ENCODE data around the gene CD22.

The CD22 gene

GRCh38 chr19:35314031-35314430 lies 15.0 kb upstream of the CD22 start:
- no peak for DNase-seq (ENCODE audit: low read depth)

GRCh38 chr19:35314858-35315470 lies 14.0 kb upstream of the CD22 start:
- DNase-seq (ENCODE audit: low read depth) = no peak

- no peak for DNase-seq (ENCODE audit: low read depth)
Measured at GRCh38 chr19:35315883-35316282, 13.1 kb upstream of the CD22 start.

GRCh38 chr19:35316560-35316959 lies 12.4 kb upstream of the CD22 start:
- no peak for DNase-seq (ENCODE audit: low read depth)

GRCh38 chr19:35317464-35318043 lies 11.4 kb upstream of the CD22 start:
- no peak for DNase-seq (ENCODE audit: low read depth)

- DNase-seq (ENCODE audit: low read depth) = no peak
Measured at GRCh38 chr19:35318679-35319448, 10.1 kb upstream of the CD22 start.

GRCh38 chr19:35320065-35320713 lies 8.8 kb upstream of the CD22 start:
- no peak for DNase-seq (ENCODE audit: low read depth)

- no peak for DNase-seq (ENCODE audit: low read depth)
Measured at GRCh38 chr19:35321291-35321690, 7.7 kb upstream of the CD22 start.

GRCh38 chr19:35322014-35322413 lies 7.0 kb upstream of the CD22 start:
- DNase-seq (ENCODE audit: low read depth) = no peak

- DNase-seq (ENCODE audit: low read depth) = no peak
Measured at GRCh38 chr19:35327642-35328041, 1.3 kb upstream of the CD22 start.

GRCh38 chr19:35329323-35329722 lies 336 bp downstream of the CD22 start:
- DNase-seq (ENCODE audit: low read depth) = no peak

GRCh38 chr19:35330475-35330874 lies 1.5 kb downstream of the CD22 start:
- no peak for DNase-seq (ENCODE audit: low read depth)

GRCh38 chr19:35331551-35332214 lies 2.7 kb downstream of the CD22 start:
- no peak for DNase-seq (ENCODE audit: low read depth)

- no peak for DNase-seq (ENCODE audit: low read depth)
Measured at GRCh38 chr19:35332817-35333216, 3.8 kb downstream of the CD22 start.

GRCh38 chr19:35334144-35334753 lies 5.3 kb downstream of the CD22 start:
- no peak for DNase-seq (ENCODE audit: low read depth)

GRCh38 chr19:35336166-35336955 lies 7.4 kb downstream of the CD22 start:
- no peak for DNase-seq (ENCODE audit: low read depth)

GRCh38 chr19:35337097-35337983 lies 8.4 kb downstream of the CD22 start:
- DNase-seq (ENCODE audit: low read depth) = no peak

GRCh38 chr19:35337984-35338296 lies 9.0 kb downstream of the CD22 start:
- DNase-seq (ENCODE audit: low read depth) = no peak

GRCh38 chr19:35340431-35340830 lies 11.4 kb downstream of the CD22 start:
- DNase-seq (ENCODE audit: low read depth) = no peak

- no peak for DNase-seq (ENCODE audit: low read depth)
Measured at GRCh38 chr19:35341006-35341405, 12.0 kb downstream of the CD22 start.
